Colonic mucosa (tissue), 4 donors: Measurements from ENCODE around the gene ACER2. TPM values are rescaled to one million over a fixed set of nuclear protein-coding genes. Genes with fewer than 3 reads are reported as not detected.

Source experiments
- DNase-seq: peaks from one replicate; pipeline ENCODE4 v3.0.0-alpha.2; 2020
- H3K27ac ChIP-seq: fragments of 200-600 bp; one replicate; pipeline ENCODE4 v1.8.0; 2021
- H3K27me3 ChIP-seq: fragments of 200-600 bp; one replicate; pipeline ENCODE4 v1.8.0; 2021
- H3K36me3 ChIP-seq: fragments of 200-600 bp; one replicate; pipeline ENCODE4 v1.8.0; 2021
- H3K4me1 ChIP-seq: fragments of 200-600 bp; one replicate; pipeline ENCODE4 v1.8.0; 2021; ENCODE audit warnings: mild to moderate bottlenecking
- H3K4me3 ChIP-seq: fragments of 200-600 bp; one replicate; pipeline ENCODE4 v1.8.0; 2021
- H3K9ac ChIP-seq, 2 donors: one replicate each; pipeline ENCODE4 v1.7.0; 2013; ENCODE audit warnings: control low read depth in 2 of 2, low read depth in 2 of 2, low read length in 2 of 2
- H3K9me3 ChIP-seq: fragments of 200-600 bp; one replicate; pipeline ENCODE4 v1.8.0; 2021
- CTCF ChIP-seq: fragments of 200-600 bp; IDR thresholded peaks from one replicate; pipeline ENCODE4 v1.8.0; 2022; ENCODE audit warnings: antibody characterized with exemption, mild to moderate bottlenecking
- intact Hi-C: fragments of 100-400 bp; cut with DNase I; formaldehyde crosslinking; loops from one replicate; pipeline ENCODE4 v1.14.1; 2022
- total RNA-seq, 2 donors: library from RNA; stranded (reverse); fragmentation: NEBNext Ultra II Directional in 1 of 2; extraction: Animal tissue kit (Norgen Biotek cat#: 25700) in 1 of 2; gene quantifications; one replicate each; pipeline ENCODE4 v1.2.1, GENCODE V29; 2021
- donor health status: healthy.
- donor health status: DM: no; HTN: no; CAD: no.
- donor health status: DM: no; HTN: no; CAD: no.

Gene ACER2
- total RNA-seq, 2 donors from 2014 or later: 10.6 to 11.9 TPM

GRCh38 chr9:19497276-19497675 is 88.5 kb downstream of the ACER2 start:
- Histone ChIP-seq H3K36me3 (no peaks in the 10 kb centered on the region), H3K4me3 (no peak overlapping the region), H3K27me3 (no peaks in the 10 kb centered on the region), H3K9me3 (no peaks in the 10 kb centered on the region), H3K4me1 (no peaks in the 10 kb centered on the region), H3K9ac (no peak overlapping the region), H3K27ac (no peak overlapping the region)
- no peak for DNase-seq
- no peak for TF ChIP-seq CTCF
- intact Hi-C loops: loop anchor here (10.0 kb wide), 1 partner anchor 1618 kb away; no protein-coding TSS in a partner anchor

GRCh38 chr9:19498015-19498414 is 89.2 kb downstream of the ACER2 start:
- no peaks in the 10 kb centered on the region for H3K36me3 ChIP-seq
- H3K9me3 ChIP-seq: no peaks in the 10 kb centered on the region
- DNase-seq: no peak
- no peak overlapping the region for H3K9ac ChIP-seq
- intact Hi-C loops: loop anchor here (10.0 kb wide), 1 partner anchor 1617 kb away; no protein-coding TSS in a partner anchor
- H3K27ac ChIP-seq: no peak overlapping the region
- H3K27me3 ChIP-seq: no peaks in the 10 kb centered on the region
- no peak overlapping the region for H3K4me3 ChIP-seq
- TF ChIP-seq CTCF: no peak
- H3K4me1 ChIP-seq: no peaks in the 10 kb centered on the region

Other genes with a start within 250 kb of the ACER2 start
- gene DENND4C, start 178.3 kb upstream of the ACER2 start, total RNA-seq: 10 to 100 TPM; 56.4 to 91.4 TPM
- 1,000 to 10,000 TPM; 1,965 to 2,018 TPM for gene RPS6, start 28.8 kb upstream of the ACER2 start, total RNA-seq